Measurements from ENCODE around the gene SYNE1.

DNA sequence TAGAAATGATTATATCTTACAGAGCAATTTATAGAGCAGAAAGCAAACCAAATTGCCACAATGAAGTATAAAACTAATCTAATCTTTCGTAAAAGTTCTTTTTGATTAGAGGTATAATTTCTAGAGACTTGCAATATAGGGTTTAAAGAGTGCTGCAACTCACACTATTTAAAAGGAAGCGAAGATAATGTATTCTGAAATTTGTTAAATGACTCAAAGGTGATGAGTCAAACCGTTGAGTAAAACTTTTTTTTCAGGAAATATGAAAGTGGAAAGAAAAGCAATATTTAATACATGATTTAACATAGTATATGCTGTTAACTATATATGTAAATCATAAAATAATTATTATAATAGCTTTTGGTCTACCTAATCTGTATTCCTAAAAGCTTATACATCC, 133.6 kb downstream of the SYNE1 start:
- TF ChIP-seq POLR2A (IDR thresholded peaks at IDR 0.05; ENCODE audit: low read length) = no peak
- TF ChIP-seq GATA1 (IDR thresholded peaks at IDR 0.05; ENCODE audit: low read depth, low read length) = no peak

All from erythroblast (primary cell).